Activated T-cell treated with anti-CD3 and anti-CD28 coated beads, Interleukin-2, amount 50 U/mL, for 4 hours (primary cell): ENCODE results near the gene CEMIP. TPM values are rescaled to one million over a fixed set of nuclear protein-coding genes. Genes with fewer than 3 reads are reported as not detected.

Source experiments
- ATAC-seq, 2 donors: fragments of 200-7000 bp; cut with Tn5 transposase; one replicate each; pipeline ENCODE4 v1.10.0; 2021
- DNase-seq: peaks from one replicate; pipeline ENCODE4 v3.0.0-alpha.2; 2020
- H3K27me3 Mint-ChIP-seq: one replicate; pipeline ENCODE4 v1.8.0; 2021; ENCODE audit warnings: low read depth, mixed read lengths
- H3K36me3 Mint-ChIP-seq: one replicate; pipeline ENCODE4 v1.8.0; 2022; ENCODE audit warnings: mixed read lengths; ENCODE audit not compliant: insufficient read depth
- H3K4me1 Mint-ChIP-seq: one replicate; pipeline ENCODE4 v1.8.0; 2021; ENCODE audit warnings: low read depth, mixed read lengths
- H3K4me3 Mint-ChIP-seq: one replicate; pipeline ENCODE4 v1.8.0; 2021; ENCODE audit warnings: mild to moderate bottlenecking, moderate library complexity, mixed read lengths
- H3K9me3 Mint-ChIP-seq: one replicate; pipeline ENCODE4 v1.8.0; 2021; ENCODE audit warnings: mixed read lengths
- total RNA-seq, 3 donors: library from RNA; stranded (reverse); gene quantifications; one replicate each; pipeline ENCODE4 v1.2.1, GENCODE V29; 2021

CEMIP gene
- total RNA-seq, 3 donors from 2014 or later = 0.30 to 0.51 (median 0.37) TPM

GRCh38 chr15:80811781-80812315 is 32.7 kb downstream of the CEMIP start:
- DNase-seq (no peak), ATAC-seq (no peak)
- no peaks in the 10 kb centered on the region for H3K9me3 Mint-ChIP-seq
- peaks cover 5% of the 10 kb centered on the region for H3K27me3 Mint-ChIP-seq
- no peaks in the 10 kb centered on the region for H3K36me3 Mint-ChIP-seq
- H3K4me1 Mint-ChIP-seq = no peaks in the 10 kb centered on the region
- no peak overlapping the region for H3K4me3 Mint-ChIP-seq

- H3K9me3 Mint-ChIP-seq = no peaks in the 10 kb centered on the region
- no peak for ATAC-seq
- no peak overlapping the region for H3K4me3 Mint-ChIP-seq
- H3K36me3 Mint-ChIP-seq = no peaks in the 10 kb centered on the region
- peaks cover 17% of the 10 kb centered on the region for H3K27me3 Mint-ChIP-seq
- no peaks in the 10 kb centered on the region for H3K4me1 Mint-ChIP-seq
- no peak for DNase-seq
Observed at GRCh38 chr15:80815106-80815505, 35.9 kb downstream of the CEMIP start.

GRCh38 chr15:80816049-80816653 is 37.0 kb downstream of the CEMIP start:
- H3K4me1 Mint-ChIP-seq = no peaks in the 10 kb centered on the region
- H3K36me3 Mint-ChIP-seq = no peaks in the 10 kb centered on the region
- H3K27me3 Mint-ChIP-seq = peaks cover 17% of the 10 kb centered on the region
- DNase-seq (no peak), ATAC-seq (no peak)
- H3K9me3 Mint-ChIP-seq = no peaks in the 10 kb centered on the region
- H3K4me3 Mint-ChIP-seq = no peak overlapping the region

DNA sequence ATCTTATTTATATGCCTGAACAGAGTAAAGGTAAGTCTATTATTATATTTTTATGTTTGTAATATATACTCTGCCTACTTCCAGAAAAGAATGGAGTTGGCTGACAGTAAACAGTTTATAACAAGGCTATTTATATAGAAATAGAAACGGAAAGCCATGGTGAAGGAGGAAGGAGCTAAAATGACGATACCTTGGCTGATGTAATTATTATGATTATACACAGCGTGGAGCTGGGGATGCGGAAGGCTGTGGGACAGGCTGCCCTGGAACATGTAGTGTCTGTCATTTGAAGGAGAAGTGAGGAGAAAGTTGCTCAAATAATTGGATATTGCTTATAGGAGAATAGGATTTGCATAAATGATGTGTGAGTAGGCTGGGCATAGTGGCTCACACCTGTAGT is 37.8 kb downstream of the CEMIP start:
- Mint-ChIP-seq H3K4me1 (no peaks in the 10 kb centered on the region), H3K9me3 (no peaks in the 10 kb centered on the region), H3K4me3 (no peak overlapping the region), H3K27me3 (peaks cover 17% of the 10 kb centered on the region), H3K36me3 (no peaks in the 10 kb centered on the region)
- ATAC-seq = no peak
- DNase-seq = no peak

- Mint-ChIP-seq H3K9me3 (no peaks in the 10 kb centered on the region), H3K4me1 (no peaks in the 10 kb centered on the region), H3K27me3 (peaks cover 19% of the 10 kb centered on the region), H3K4me3 (no peak overlapping the region), H3K36me3 (no peaks in the 10 kb centered on the region)
- DNase-seq (no peak), ATAC-seq (no peak)
Observed at GRCh38 chr15:80817901-80818300, 38.7 kb downstream of the CEMIP start.

DNA sequence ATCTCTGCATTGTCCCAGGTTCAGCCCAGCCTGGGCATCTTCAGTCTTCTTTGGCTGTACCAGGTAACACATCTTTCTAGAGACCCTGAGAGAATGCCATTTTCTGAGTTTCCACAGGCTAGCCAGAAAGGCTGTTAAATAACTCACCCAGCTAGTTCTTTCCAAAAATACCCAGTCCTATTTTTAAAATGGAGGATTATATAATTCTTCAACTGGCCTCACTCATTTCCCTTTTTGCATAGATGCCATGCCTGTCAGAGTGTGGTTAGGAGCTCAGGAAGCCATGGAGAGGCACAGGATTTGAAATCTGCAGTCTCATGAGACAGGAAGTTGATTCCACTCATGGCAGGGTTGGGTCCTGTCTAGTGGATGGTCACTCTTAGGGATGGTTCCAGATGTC is 39.8 kb downstream of the CEMIP start:
- ATAC-seq (no peak), DNase-seq (no peak)
- H3K4me1 Mint-ChIP-seq = no peaks in the 10 kb centered on the region
- H3K27me3 Mint-ChIP-seq = peaks cover 19% of the 10 kb centered on the region
- no peak overlapping the region for H3K4me3 Mint-ChIP-seq
- H3K36me3 Mint-ChIP-seq = no peaks in the 10 kb centered on the region
- no peaks in the 10 kb centered on the region for H3K9me3 Mint-ChIP-seq

DNA sequence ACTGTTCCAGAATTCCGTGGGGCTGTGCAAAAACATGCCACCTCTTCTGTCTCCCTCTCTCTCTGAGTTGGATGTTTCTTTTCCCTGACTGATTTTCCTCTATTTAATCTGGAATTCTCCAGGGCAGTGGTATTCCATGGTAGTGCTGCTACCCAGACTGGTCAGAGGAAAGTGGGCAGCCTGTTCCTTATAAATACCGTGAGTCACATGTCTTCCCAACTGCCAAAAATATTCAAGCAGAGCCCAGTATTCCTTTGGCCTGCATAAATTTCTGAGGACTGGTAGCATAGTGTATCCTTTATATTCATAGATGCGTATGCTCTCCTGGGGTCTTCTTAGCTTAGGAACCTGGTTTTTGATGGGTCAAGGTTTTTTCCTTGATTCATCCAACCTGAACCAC is 40.9 kb downstream of the CEMIP start:
- DNase-seq (no peak), ATAC-seq (no peak)
- Mint-ChIP-seq H3K9me3 (no peaks in the 10 kb centered on the region), H3K27me3 (peaks cover 17% of the 10 kb centered on the region), H3K4me1 (no peaks in the 10 kb centered on the region), H3K36me3 (no peaks in the 10 kb centered on the region), H3K4me3 (no peak overlapping the region)

- Mint-ChIP-seq H3K4me3 (no peak overlapping the region), H3K4me1 (no peaks in the 10 kb centered on the region), H3K27me3 (peaks cover 10% of the 10 kb centered on the region), H3K36me3 (no peaks in the 10 kb centered on the region), H3K9me3 (no peaks in the 10 kb centered on the region)
- ATAC-seq = no peak
- DNase-seq = no peak
Observed at GRCh38 chr15:80822256-80822655, 43.1 kb downstream of the CEMIP start.

- H3K4me3 Mint-ChIP-seq = no peak overlapping the region
- peaks cover 7% of the 10 kb centered on the region for H3K27me3 Mint-ChIP-seq
- H3K36me3 Mint-ChIP-seq = no peaks in the 10 kb centered on the region
- ATAC-seq (no peak), DNase-seq (no peak)
- H3K9me3 Mint-ChIP-seq = no peaks in the 10 kb centered on the region
- no peaks in the 10 kb centered on the region for H3K4me1 Mint-ChIP-seq
Observed at GRCh38 chr15:80822676-80823075, 43.5 kb downstream of the CEMIP start.

- no peak for DNase-seq
- Mint-ChIP-seq H3K9me3 (no peaks in the 10 kb centered on the region), H3K4me3 (no peak overlapping the region), H3K36me3 (no peaks in the 10 kb centered on the region), H3K27me3 (peaks cover 3% of the 10 kb centered on the region), H3K4me1 (no peaks in the 10 kb centered on the region)
- ATAC-seq = no peak
Observed at GRCh38 chr15:80823120-80823519, 44.0 kb downstream of the CEMIP start.

DNA sequence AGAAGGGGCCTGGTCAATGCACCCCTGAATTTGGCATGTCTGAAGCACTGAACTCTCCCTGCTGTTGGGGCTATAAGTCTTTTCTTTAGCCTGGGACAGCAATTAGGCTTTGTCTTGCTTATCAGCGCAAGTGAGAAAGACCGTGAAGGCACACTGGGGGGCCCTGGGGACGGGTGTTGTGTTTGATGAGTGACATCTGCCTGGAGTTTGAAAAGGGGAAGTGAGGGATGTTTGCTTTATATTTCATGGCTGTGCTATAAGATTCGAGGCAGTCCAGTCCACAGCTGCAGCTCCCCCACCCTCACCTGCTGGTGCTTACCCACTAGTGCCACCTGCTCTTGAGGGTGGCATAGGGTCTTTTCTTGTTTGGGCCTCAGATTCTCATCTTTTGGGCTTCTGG is 44.8 kb downstream of the CEMIP start:
- Mint-ChIP-seq H3K4me1 (no peaks in the 10 kb centered on the region), H3K9me3 (no peaks in the 10 kb centered on the region), H3K4me3 (no peak overlapping the region), H3K36me3 (no peaks in the 10 kb centered on the region), H3K27me3 (peaks cover 2% of the 10 kb centered on the region)
- DNase-seq = no peak
- ATAC-seq = no peak

- Mint-ChIP-seq H3K4me3 (no peak overlapping the region), H3K4me1 (no peaks in the 10 kb centered on the region), H3K36me3 (no peaks in the 10 kb centered on the region), H3K27me3 (peaks cover 2% of the 10 kb centered on the region), H3K9me3 (no peaks in the 10 kb centered on the region)
- DNase-seq = no peak
- no peak for ATAC-seq
Observed at GRCh38 chr15:80825361-80826030, 46.3 kb downstream of the CEMIP start.

DNA sequence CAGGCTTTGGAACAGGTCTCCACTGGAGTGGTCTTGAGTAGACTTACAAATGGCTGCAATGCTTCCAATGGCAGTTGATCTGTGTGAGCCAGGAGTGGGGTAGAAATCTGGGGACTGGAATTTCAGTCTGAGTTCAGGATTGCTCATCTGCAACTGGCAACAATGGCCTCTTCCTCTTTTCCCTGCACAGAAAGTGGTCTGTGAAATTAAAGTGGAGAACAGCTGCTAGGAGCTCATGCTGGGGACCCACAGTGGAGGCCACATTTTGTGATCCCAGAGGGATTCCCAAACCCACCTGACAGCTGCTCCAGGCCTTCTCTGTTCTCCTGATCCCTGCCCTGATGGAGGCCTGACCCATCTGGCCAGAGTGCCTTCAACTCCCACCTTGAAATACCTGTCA is 49.6 kb downstream of the CEMIP start:
- no peak for ATAC-seq
- H3K9me3 Mint-ChIP-seq = no peaks in the 10 kb centered on the region
- H3K4me3 Mint-ChIP-seq = no peak overlapping the region
- no peaks in the 10 kb centered on the region for H3K36me3 Mint-ChIP-seq
- no peaks in the 10 kb centered on the region for H3K4me1 Mint-ChIP-seq
- no peaks in the 10 kb centered on the region for H3K27me3 Mint-ChIP-seq
- DNase-seq = no peak

GRCh38 chr15:80830677-80831076 is 51.5 kb downstream of the CEMIP start:
- H3K4me3 Mint-ChIP-seq = no peak overlapping the region
- DNase-seq (no peak), ATAC-seq (no peak)
- peaks cover 2% of the 10 kb centered on the region for H3K27me3 Mint-ChIP-seq
- no peaks in the 10 kb centered on the region for H3K36me3 Mint-ChIP-seq
- no peaks in the 10 kb centered on the region for H3K9me3 Mint-ChIP-seq
- H3K4me1 Mint-ChIP-seq = no peaks in the 10 kb centered on the region

- no peaks in the 10 kb centered on the region for H3K4me1 Mint-ChIP-seq
- H3K36me3 Mint-ChIP-seq = no peaks in the 10 kb centered on the region
- peaks cover 2% of the 10 kb centered on the region for H3K27me3 Mint-ChIP-seq
- ATAC-seq (no peak), DNase-seq (no peak)
- no peak overlapping the region for H3K4me3 Mint-ChIP-seq
- no peaks in the 10 kb centered on the region for H3K9me3 Mint-ChIP-seq
Observed at GRCh38 chr15:80831192-80831591, 52.0 kb downstream of the CEMIP start.
